HEK293 (cell line): ENCODE results near the gene SLC39A1.

ENCODE experiments used
- CTCF ChIA-PET: fragments of 350-600 bp; formaldehyde crosslinking; extraction: SDS; loops from one replicate; lab custom pipeline; 2021; ENCODE audit warnings: antibody characterized with exemption; lab: Yijun Ruan, JAX
- POLR2A ChIA-PET: fragments of 300-600 bp; formaldehyde crosslinking; extraction: SDS; loops from one replicate; lab custom pipeline; 2020; ENCODE audit warnings: antibody characterized with exemption, inconsistent platforms; lab: Yijun Ruan, JAX
- H3K27ac ChIP-seq: fragments of 200-500 bp; sonication (Bioruptor generic); 2 replicates; pipeline ENCODE4 v1.5.1; 2014; ENCODE audit warnings: low read depth, low read length, control low read depth, inconsistent platforms; ENCODE audit errors: extremely low read depth
- H3K36me3 ChIP-seq, 2 experiments: fragments of 200-500 bp in 1 of 2; sonication (Bioruptor generic) in 1 of 2; 1 replicate in 1 of 2; 2 replicates in 1 of 2; pipeline ENCODE4 v1.5.1; 2014 to 2017; ENCODE audit warnings: inconsistent platforms in 2 of 2, low read length in 2 of 2; ENCODE audit not compliant: control insufficient read depth in 2 of 2, insufficient read depth in 1 of 2
- H3K4me1 ChIP-seq: fragments of 200-500 bp; sonication (Bioruptor generic); 2 replicates; pipeline ENCODE4 v1.5.1; 2014; ENCODE audit warnings: mild to moderate bottlenecking, low read length, inconsistent platforms; ENCODE audit not compliant: control insufficient read depth, insufficient read depth
- H3K4me3 ChIP-seq: 2 replicates; pipeline ENCODE4 v1.5.1; 2011; ENCODE audit warnings: low read depth, mild to moderate bottlenecking, control low read depth, low read length, moderate library complexity
- H3K9me3 ChIP-seq: fragments of 200-500 bp; sonication (Bioruptor generic); 2 replicates; pipeline ENCODE4 v1.5.1; 2014; ENCODE audit warnings: low read depth, low read length, inconsistent platforms; ENCODE audit not compliant: control insufficient read depth, insufficient read depth
- GLIS2 ChIP-seq: fragments of 450-650 bp; formaldehyde crosslinking; IDR thresholded peaks from 2 replicates; pipeline ENCODE4 v1.5.1; 2016; ENCODE audit warnings: missing biosample characterization, missing genetic modification characterization
- KLF1 ChIP-seq: fragments of 450-650 bp; formaldehyde crosslinking; IDR thresholded peaks from 2 replicates; pipeline ENCODE4 v1.5.1; 2016; ENCODE audit warnings: missing biosample characterization, missing genetic modification characterization
- KLF10 ChIP-seq: fragments of 450-650 bp; IDR thresholded peaks from 2 replicates; pipeline ENCODE4 v1.5.1; 2018; ENCODE audit warnings: missing biosample characterization, mild to moderate bottlenecking, missing genetic modification characterization
- KLF16 ChIP-seq: fragments of 450-650 bp; formaldehyde crosslinking; IDR thresholded peaks from 2 replicates; pipeline ENCODE4 v1.5.1; 2017; ENCODE audit warnings: missing biosample characterization, missing genetic modification characterization
- KLF7 ChIP-seq: fragments of 450-650 bp; formaldehyde crosslinking; IDR thresholded peaks from 2 replicates; pipeline ENCODE4 v1.5.1; 2016; ENCODE audit warnings: missing biosample characterization, missing genetic modification characterization, borderline replicate concordance
- KLF8 ChIP-seq: fragments of 450-650 bp; formaldehyde crosslinking; IDR thresholded peaks from 2 replicates; pipeline ENCODE4 v1.5.1; 2016; ENCODE audit warnings: missing biosample characterization, missing genetic modification characterization
- PRDM4 ChIP-seq: fragments of 450-650 bp; formaldehyde crosslinking; IDR thresholded peaks from 2 replicates; pipeline ENCODE4 v1.5.1; 2017; ENCODE audit warnings: missing biosample characterization, missing genetic modification characterization
- PRDM6 ChIP-seq: fragments of 450-650 bp; formaldehyde crosslinking; IDR thresholded peaks from 2 replicates; pipeline ENCODE4 v1.5.1; 2017; ENCODE audit warnings: missing biosample characterization, missing genetic modification characterization
- SCRT1 ChIP-seq: fragments of 450-650 bp; formaldehyde crosslinking; IDR thresholded peaks from 2 replicates; pipeline ENCODE4 v1.5.1; 2016; ENCODE audit warnings: missing biosample characterization, missing genetic modification characterization, borderline replicate concordance
- ZBTB17 ChIP-seq: fragments of 450-650 bp; formaldehyde crosslinking; IDR thresholded peaks from 2 replicates; pipeline ENCODE4 v1.5.1; 2016; ENCODE audit warnings: missing biosample characterization, missing genetic modification characterization
- ZBTB21 ChIP-seq: fragments of 450-650 bp; formaldehyde crosslinking; IDR thresholded peaks from 2 replicates; pipeline ENCODE4 v1.5.1; 2017; ENCODE audit warnings: missing biosample characterization, missing genetic modification characterization
- ZBTB48 ChIP-seq: fragments of 450-650 bp; formaldehyde crosslinking; IDR thresholded peaks from 2 replicates; pipeline ENCODE4 v1.5.1; 2016; ENCODE audit warnings: missing biosample characterization, missing genetic modification characterization
- ZBTB8A ChIP-seq: fragments of 450-650 bp; formaldehyde crosslinking; IDR thresholded peaks from 2 replicates; pipeline ENCODE4 v1.5.1; 2016; ENCODE audit warnings: missing biosample characterization, missing genetic modification characterization
- ZNF114 ChIP-seq: fragments of 450-650 bp; formaldehyde crosslinking; IDR thresholded peaks from 2 replicates; pipeline ENCODE4 v1.5.0; 2017; ENCODE audit warnings: missing biosample characterization, missing genetic modification characterization
- ZNF132 ChIP-seq: fragments of 450-650 bp; formaldehyde crosslinking; IDR thresholded peaks from 2 replicates; pipeline ENCODE4 v1.5.1; 2017; ENCODE audit warnings: missing biosample characterization, missing genetic modification characterization, borderline replicate concordance
- ZNF146 ChIP-seq: fragments of 450-650 bp; formaldehyde crosslinking; IDR thresholded peaks from 2 replicates; pipeline ENCODE4 v1.5.1; 2016; ENCODE audit warnings: missing biosample characterization, missing genetic modification characterization
- ZNF175 ChIP-seq: fragments of 450-650 bp; formaldehyde crosslinking; IDR thresholded peaks from 2 replicates; pipeline ENCODE4 v1.5.1; 2016; ENCODE audit warnings: missing biosample characterization, missing genetic modification characterization
- ZNF202 ChIP-seq: fragments of 450-650 bp; formaldehyde crosslinking; IDR thresholded peaks from 2 replicates; pipeline ENCODE4 v1.5.1; 2016; ENCODE audit warnings: missing biosample characterization, missing genetic modification characterization, borderline replicate concordance
- ZNF391 ChIP-seq: fragments of 450-650 bp; formaldehyde crosslinking; IDR thresholded peaks from 2 replicates; pipeline ENCODE4 v1.5.1; 2016; ENCODE audit warnings: low read depth, missing biosample characterization, missing genetic modification characterization, borderline replicate concordance
- ZNF48 ChIP-seq: fragments of 450-650 bp; formaldehyde crosslinking; IDR thresholded peaks from 2 replicates; pipeline ENCODE4 v1.5.1; 2016; ENCODE audit warnings: missing biosample characterization, missing genetic modification characterization
- ZNF514 ChIP-seq: fragments of 450-650 bp; formaldehyde crosslinking; IDR thresholded peaks from 2 replicates; pipeline ENCODE4 v1.5.1; 2016; ENCODE audit warnings: missing biosample characterization, missing genetic modification characterization
- ZNF521 ChIP-seq: fragments of 450-650 bp; formaldehyde crosslinking; IDR thresholded peaks from 2 replicates; pipeline ENCODE4 v1.5.1; 2017; ENCODE audit warnings: missing biosample characterization, mild to moderate bottlenecking, missing genetic modification characterization
- ZNF560 ChIP-seq: fragments of 450-650 bp; formaldehyde crosslinking; IDR thresholded peaks from 2 replicates; pipeline ENCODE4 v1.5.1; 2017; ENCODE audit warnings: missing biosample characterization, missing genetic modification characterization, borderline replicate concordance
- ZNF561 ChIP-seq: fragments of 450-650 bp; IDR thresholded peaks from 2 replicates; pipeline ENCODE4 v1.5.1; 2018; ENCODE audit warnings: missing biosample characterization, missing genetic modification characterization, borderline replicate concordance
- ZNF596 ChIP-seq: fragments of 450-650 bp; IDR thresholded peaks from 2 replicates; pipeline ENCODE4 v1.5.0; 2018; ENCODE audit warnings: missing biosample characterization, mild to moderate bottlenecking, missing genetic modification characterization, moderate library complexity
- ZNF645 ChIP-seq: fragments of 450-650 bp; formaldehyde crosslinking; IDR thresholded peaks from 2 replicates; pipeline ENCODE4; 2016; ENCODE audit warnings: missing biosample characterization, missing genetic modification characterization
- ZNF658 ChIP-seq: fragments of 450-650 bp; formaldehyde crosslinking; IDR thresholded peaks from 2 replicates; pipeline ENCODE4; 2016; ENCODE audit warnings: missing biosample characterization, missing genetic modification characterization
- ZNF660 ChIP-seq: fragments of 450-650 bp; IDR thresholded peaks from 2 replicates; pipeline ENCODE4 v1.5.1; 2018; ENCODE audit warnings: missing biosample characterization, mild to moderate bottlenecking, missing genetic modification characterization
- ZNF692 ChIP-seq: fragments of 450-650 bp; formaldehyde crosslinking; IDR thresholded peaks from 2 replicates; pipeline ENCODE4 v1.5.1; 2016; ENCODE audit warnings: missing biosample characterization, missing genetic modification characterization
- ZSCAN23 ChIP-seq: fragments of 450-650 bp; formaldehyde crosslinking; IDR thresholded peaks from 2 replicates; pipeline ENCODE4 v1.5.1; 2016; ENCODE audit warnings: missing biosample characterization, missing genetic modification characterization
- TF ChIP-seq, protein P1 (sequence below): fragments of 450-650 bp; formaldehyde crosslinking; IDR thresholded peaks from 2 replicates; pipeline ENCODE4 v1.5.1; 2017; ENCODE audit warnings: missing biosample characterization, mild to moderate bottlenecking, missing genetic modification characterization, moderate library complexity

SLC39A1 gene

DNA sequence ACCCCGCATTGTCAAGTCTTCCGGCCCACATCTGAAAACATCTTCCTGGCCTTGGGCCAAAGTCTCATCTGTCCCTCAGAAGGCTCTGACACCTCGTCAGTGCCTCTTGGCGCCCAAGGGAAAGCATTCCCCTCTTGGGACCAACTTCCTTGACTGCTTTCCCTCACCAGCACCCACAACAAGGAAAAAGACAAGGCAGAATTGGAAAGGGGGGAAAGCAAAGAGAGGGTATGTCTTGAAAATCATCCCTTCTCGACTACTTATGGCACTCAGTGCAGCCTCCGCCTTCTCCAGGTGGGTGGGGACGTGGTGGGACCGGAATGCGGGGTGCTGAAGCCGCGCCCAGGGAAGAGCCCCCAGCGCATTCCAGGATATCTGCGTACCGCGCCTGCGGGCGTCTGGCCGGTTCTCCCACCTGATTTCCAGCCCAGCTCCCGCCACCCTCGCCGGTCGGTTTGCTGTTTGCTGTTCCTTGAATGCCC lies 554 bp upstream of the SLC39A1 start:
- Histone ChIP-seq H3K4me1 (peaks cover 4% of the 10 kb centered on the region; the same call in 1 of the 2 replicates), H3K9me3 (no peaks in the 10 kb centered on the region), H3K36me3 (peaks cover 0 to 31% of the 10 kb centered on the region in 2 experiments; a peak in 2 of 3 replicates), H3K27ac (peak overlapping the region; percentile 66), H3K4me3 (peak overlapping the region; percentile 62)
- ChIA-PET POLR2A (interaction anchor here (0.6 to 3.0 kb wide), 18 partner anchors 9 to 326 kb away, joined by 3 to 58 read pairs (median 5); partner anchors contain the start of genes DENND4B, GATAD2B, INTS3 and JTB), CTCF (interaction anchor here (0.8 to 2.2 kb wide), 4 partner anchors 17 to 167 kb away, joined by 5 to 9 read pairs (median 8); partner anchors contain the start of genes DENND4B and RAB13)
- no peak for TF ChIP-seq ZSCAN23
- TF ChIP-seq ZNF521 (tag by site-specific recombination), result no peak
- no peak for TF ChIP-seq ZNF114 (tag by site-specific recombination)
- TF ChIP-seq GLIS2, result peak; percentile 76
- no peak for TF ChIP-seq ZNF146 (tag by site-specific recombination)
- TF ChIP-seq KLF7, result no peak; the same call in 1 of the 2 replicates
- TF ChIP-seq PRDM4 (tag by site-specific recombination), result no peak
- TF ChIP-seq KLF1 (tag by site-specific recombination), result peak; percentile 83
- no peak for TF ChIP-seq ZNF202 (tag by site-specific recombination)
- TF ChIP-seq ZNF645 (tag by site-specific recombination), result no peak
- peak; percentile 50; the same call in 1 of the 2 replicates for TF ChIP-seq ZNF561 (tag by site-specific recombination)
- no peak for TF ChIP-seq ZNF560 (tag by site-specific recombination)
- TF ChIP-seq KLF10, result peak; percentile 80
- TF ChIP-seq, protein P1, sequence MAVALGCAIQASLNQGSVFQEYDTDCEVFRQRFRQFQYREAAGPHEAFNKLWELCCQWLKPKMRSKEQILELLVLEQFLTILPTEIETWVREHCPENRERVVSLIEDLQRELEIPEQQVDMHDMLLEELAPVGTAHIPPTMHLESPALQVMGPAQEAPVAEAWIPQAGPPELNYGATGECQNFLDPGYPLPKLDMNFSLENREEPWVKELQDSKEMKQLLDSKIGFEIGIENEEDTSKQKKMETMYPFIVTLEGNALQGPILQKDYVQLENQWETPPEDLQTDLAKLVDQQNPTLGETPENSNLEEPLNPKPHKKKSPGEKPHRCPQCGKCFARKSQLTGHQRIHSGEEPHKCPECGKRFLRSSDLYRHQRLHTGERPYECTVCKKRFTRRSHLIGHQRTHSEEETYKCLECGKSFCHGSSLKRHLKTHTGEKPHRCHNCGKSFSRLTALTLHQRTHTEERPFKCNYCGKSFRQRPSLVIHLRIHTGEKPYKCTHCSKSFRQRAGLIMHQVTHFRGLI (tag by site-specific recombination), result no peak
- no peak for TF ChIP-seq KLF16 (tag by site-specific recombination)
- peak; percentile 9; the same call in 1 of the 2 replicates for TF ChIP-seq KLF8 (tag by site-specific recombination)
- no peak for TF ChIP-seq ZNF391 (tag by site-specific recombination)
- no peak for TF ChIP-seq ZNF658 (tag by site-specific recombination)
- no peak for TF ChIP-seq PRDM6 (tag by site-specific recombination)
- peak; percentile 20; the same call in 1 of the 2 replicates for TF ChIP-seq ZBTB48 (tag by site-specific recombination)
- TF ChIP-seq ZNF596 (tag by site-specific recombination), result no peak
- TF ChIP-seq SCRT1 (tag by site-specific recombination), result no peak
- no peak for TF ChIP-seq ZNF132 (tag by site-specific recombination)
- TF ChIP-seq ZBTB17 (tag by site-specific recombination), result peak; percentile 45
- no peak for TF ChIP-seq ZBTB21
- TF ChIP-seq ZNF514 (tag by site-specific recombination), result no peak
- TF ChIP-seq ZNF48, result no peak
- TF ChIP-seq ZNF175 (tag by site-specific recombination), result no peak
- TF ChIP-seq ZNF692, result no peak; the same call in 1 of the 2 replicates
- TF ChIP-seq ZNF660 (tag by site-specific recombination), result 0 out of 2 replicates have a peak, but pooled peaks have one; percentile 53
- peak; percentile 61 for TF ChIP-seq ZBTB8A (tag by site-specific recombination)
